Brain pericyte (primary cell): ENCODE measurements around the gene PSMD14.
A peak's percentile ranks its signal among the peaks of the same experiment; 100 is the strongest.
"Not testable (repeated sequence)": the region's sequence is repeated elsewhere in the genome, so short reads cannot be mapped to it uniquely, and the experiment has no call there.

ENCODE experiments used
- DNase-seq: peaks from one replicate; pipeline ENCODE4 v3.0.0-alpha.2; 2012; ENCODE audit warnings: low read depth, low spot score

The PSMD14 gene

DNA sequence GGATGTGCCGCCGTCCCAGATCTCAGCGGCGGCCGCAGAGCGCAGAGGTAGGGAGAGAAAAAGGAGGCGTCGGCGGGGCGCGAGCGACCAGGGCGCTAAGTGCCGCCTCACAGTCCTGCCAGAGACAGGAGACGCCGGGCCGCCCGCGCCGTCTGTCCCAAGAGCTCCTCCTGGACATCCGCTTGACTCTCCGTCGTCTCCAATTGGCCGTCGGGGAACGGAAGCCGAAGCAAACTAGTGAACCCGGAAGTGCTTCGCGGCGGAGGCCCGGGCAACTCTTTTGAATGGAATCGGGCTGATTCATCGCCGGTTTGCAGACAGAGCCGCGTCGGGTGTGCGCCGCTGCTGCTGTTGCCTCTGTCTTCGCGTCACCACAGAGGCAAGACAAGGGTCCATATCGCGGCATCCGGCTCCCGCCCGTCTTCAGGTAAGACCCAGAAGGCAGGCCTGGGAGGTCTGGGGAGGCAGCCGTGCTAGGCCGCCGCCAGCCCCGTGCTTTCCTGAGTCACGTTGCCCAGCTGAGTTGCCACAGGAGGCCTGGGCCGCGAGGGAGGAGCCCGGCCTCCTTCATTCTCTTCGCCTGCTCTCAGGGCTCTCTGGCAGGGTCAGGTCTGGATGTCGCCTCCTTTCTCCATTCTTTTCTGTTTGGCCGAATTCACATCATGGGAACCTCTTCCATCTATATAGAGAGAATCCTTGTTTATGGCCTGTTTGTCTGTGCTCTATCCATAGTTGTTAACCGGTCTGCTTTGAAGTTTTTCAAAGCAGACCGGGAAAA is at the start of gene PSMD14:
TSS of gene PSMD14 (plus strand) at position 248 of the 778 bp plus-strand sequence. CDS start 10,401 bp downstream, outside the sequence.
- peak; percentile 68 for DNase-seq

DNA sequence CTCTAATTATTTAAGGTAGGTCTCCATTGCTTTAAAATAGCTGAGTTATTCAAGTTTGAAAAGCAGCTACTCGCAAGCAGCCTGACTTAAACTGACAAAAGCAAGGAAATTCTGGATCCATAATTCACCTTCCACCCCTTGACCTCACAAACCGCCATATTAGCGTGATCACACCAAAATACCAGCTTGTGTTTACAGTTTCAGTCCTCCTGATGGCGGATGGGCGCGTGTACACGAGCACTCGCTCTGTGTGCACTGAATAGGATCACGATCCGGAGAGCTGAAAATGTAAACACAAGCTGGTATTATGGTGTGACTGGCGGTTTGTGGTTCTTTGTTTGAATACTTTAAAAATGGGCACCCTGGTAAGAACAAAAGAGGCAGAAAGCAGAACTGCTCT is 42.4 kb upstream of the PSMD14 start:
- no peak for DNase-seq

DNA sequence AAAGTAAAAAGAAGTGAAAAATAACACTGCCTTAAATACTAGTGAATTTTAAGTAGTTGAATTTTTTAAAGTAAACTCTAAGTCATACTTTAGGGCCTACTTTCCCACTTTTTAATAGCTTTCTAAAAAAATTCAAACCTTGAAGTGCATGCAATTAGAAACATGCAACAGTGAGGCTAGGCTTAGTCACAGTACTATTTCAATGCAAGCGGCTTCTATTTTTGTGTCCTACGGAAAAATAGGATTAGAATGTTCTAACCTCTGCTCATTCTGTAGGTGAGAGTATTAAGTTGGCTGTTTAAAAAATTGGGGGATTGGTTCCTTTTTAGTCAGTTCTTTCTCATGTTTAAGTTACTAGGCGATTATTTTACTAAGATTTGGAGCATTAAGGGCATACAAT is 39.1 kb upstream of the PSMD14 start:
- DNase-seq: no peak

DNA sequence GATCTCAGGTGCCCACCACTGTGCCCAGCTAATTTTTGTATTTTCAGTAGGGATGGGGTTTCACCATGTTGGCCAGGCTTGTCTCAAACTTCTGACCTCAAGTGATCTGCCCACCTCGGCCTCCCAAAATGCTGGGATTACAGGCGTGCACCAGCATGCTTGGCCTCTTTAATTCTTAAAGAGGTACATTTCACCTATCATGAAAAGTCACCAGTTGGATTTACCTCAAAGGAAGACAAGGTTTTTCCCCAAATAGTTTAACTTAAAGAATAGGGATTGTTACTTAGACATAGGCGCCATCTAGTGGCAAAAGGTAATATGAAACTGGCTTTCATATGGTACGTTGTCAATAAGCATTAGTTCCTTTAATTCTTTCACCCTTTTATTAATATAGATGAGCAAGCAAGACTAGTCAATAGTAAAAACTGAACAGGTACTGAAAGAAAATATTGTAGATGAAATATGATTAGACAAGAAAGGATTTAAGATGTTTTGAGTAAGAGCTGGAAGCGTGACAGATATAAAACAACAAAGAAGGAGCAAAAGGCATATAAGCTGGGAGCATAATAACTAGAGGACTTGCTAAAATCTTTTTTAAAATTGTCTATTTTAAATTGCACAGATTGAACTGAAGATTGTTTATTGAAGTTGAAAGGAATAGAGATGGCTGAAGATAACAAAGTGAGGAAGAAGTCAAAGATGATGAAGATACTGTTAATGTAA is 35.0 kb upstream of the PSMD14 start:
- DNase-seq: peak; percentile 27

DNA sequence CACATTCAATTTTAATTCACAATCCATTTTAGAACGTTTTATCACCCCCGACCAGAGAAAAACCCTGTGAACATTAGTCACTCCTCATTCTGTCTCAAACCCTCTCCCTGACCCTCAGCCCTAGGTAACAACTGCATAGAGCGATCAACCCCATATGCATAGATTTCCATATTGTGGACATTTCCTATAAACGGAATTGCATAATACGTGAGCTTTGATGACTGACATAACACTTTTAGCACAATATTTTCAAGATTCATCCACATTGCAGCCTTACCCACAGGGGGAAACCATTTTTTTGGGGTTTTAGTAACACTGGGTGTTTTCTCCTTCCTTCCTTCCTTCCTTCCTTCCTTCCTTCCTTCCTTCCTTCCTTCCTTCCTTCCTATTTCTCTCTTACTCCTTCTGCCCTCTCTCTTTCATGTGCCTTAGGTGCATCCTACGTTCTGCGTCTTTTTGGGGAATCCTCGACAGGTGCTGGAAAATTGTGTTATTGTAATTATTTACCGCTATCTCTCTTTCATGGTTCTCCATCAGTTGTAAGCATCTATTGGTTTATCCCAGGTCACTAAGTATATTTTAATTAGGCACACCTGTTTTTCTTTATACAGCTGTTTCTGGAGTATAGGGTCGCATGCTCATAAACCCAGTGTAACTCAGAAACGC is 29.5 kb upstream of the PSMD14 start:
- not testable (repeated sequence) for DNase-seq

DNA sequence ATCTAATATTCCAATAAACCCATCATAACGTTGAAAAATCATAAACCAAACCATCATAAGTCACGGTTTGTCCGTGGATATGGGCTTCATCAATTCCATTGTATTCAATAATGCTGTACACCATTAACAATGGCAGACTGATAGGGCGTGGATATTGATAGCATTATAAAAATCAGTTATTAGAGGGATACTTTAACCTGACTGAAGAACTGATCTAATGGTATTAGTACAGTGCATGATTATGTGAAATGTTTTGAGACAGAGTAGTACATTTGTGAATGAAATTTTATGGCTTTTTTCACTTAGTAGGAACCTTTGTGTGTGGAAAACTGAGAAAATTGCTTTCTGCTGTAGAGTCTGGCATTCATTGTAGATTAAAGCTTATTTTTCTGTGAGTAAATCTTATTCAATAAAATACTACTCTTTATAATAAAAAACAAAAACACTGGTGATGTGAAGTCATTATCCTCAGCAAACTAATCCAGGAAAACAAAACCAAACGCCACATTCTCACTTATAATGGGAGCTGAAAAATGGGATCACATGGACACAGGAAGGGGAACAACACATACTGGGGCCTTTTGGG is 28.9 kb upstream of the PSMD14 start:
- not testable (repeated sequence) for DNase-seq

DNA sequence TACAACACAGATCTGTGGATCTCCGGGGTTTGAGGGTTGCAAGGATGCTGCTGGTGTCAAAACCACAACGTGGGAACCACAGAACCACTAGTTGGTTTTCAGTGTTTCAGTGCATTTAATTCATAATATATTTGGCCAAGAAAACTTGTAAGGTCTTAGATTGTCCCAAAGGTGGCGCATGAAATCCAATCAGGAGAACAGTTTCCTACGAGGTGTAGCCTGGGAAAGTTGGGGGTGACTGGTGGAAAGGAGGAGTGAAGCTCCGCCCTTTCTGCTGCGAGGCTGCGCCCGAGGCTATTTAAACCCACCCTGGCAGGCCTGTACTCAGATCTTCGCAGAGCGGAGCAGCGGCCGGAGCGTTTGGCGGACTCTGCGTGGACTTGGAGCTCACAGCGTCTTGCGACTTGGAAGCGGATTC is 27.3 kb upstream of the PSMD14 start:
- DNase-seq: not testable (repeated sequence)

DNA sequence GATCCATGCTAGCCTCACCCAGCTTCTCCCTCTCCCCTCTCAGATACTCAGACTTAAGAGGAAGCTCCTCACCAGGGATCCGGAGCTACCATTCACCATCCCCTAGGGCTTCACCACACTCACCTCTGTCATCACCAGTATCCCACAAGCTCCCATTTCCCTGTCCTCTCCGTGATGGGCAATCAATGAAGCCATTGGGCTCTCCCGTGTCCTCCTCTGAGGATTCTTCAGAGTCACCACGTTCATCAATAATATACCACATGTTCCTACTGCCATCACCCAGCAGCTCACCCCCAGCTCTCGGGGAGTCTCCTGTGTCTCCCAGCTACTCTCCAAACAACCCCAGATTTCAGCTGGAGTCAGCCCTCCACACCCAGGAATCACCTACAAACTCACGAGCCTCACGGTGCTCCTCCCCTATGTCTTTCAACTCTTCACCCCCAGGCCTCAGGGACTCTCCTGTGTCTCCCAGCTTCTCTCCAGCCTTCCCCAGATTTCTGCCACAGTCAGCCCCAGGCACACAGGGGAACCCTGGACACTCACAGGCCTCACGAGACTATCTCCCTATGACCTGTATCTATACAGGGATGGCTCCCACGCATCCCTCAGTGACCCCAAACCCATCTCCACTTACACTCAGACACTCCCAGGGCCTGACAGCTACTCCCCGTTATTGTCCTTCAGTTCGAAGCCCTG is 26.5 kb upstream of the PSMD14 start:
- DNase-seq: not testable (repeated sequence)

- not testable (repeated sequence) for DNase-seq
These were observed 25.9 kb upstream of the PSMD14 start for GRCh38 chr2:161282311-161282644.

- DNase-seq: no peak
These were observed 24.3 kb upstream of the PSMD14 start for GRCh38 chr2:161283926-161284325.

- no peak for DNase-seq
These were observed 4.6 kb upstream of the PSMD14 start for GRCh38 chr2:161303535-161304050.

DNA sequence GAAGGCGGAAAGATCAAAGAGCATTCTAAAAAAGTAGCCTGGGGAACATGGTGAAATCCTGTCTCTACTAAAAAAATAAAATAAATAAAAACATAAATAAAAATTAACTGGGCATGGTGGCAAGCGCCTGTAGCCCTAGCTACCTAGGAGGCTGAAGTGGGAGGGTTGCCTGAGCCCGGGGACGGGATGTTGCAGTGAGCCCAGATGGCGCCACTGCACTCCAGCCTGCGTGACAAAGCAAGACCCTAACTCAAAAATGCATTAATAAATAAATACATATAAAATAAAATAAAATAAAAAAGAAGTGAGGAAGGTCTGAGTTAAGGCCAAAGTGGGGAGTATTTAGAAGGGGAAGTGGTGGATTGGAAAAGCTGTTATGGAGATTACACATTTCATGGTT is 1.3 kb upstream of the PSMD14 start:
- no peak for DNase-seq

- no peak for DNase-seq
These were observed 549 bp upstream of the PSMD14 start for GRCh38 chr2:161307676-161308075.

GRCh38 chr2:161312996-161313395 is 4.8 kb downstream of the PSMD14 start:
- DNase-seq: no peak

GRCh38 chr2:161315380-161315779 is 7.2 kb downstream of the PSMD14 start:
- no peak for DNase-seq

DNA sequence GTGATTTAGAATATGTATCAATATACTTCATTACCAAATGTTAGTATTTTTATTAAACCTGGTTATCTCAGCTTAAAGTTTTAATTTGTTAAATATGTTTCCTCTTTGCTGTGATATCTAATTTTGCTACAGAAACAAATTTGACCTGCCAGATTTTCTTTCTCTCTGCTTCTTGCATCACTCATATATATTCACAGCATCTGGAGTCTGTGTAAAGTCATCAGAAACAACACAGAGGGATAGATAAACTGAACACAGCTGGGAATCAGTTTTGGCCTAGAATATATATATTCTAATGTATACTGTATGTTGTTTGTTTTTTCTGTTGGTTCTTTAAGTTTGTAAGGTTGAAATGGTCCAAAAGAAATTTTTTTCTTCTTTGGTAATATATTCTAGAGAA is 8.5 kb downstream of the PSMD14 start:
- no peak for DNase-seq

GRCh38 chr2:161321944-161322648 is 13.9 kb downstream of the PSMD14 start:
- no peak for DNase-seq

DNA sequence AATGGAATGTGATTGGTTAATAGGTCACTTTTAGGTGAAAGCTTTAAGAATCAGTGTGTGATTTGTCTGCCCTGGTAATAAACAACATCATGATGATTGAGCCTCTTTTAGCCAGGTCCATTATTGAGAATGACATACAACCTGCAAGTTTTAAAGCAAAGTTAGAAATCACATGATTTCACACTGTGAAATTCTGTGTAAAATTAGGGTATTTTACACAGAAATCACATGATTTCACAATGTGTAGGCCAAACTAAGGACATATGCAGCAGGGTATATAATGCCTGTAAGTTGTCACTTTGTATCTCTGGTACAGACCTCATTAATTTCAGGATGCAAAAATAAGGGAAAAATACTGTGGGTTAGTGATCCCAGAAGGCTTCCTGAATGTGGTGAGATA is 16.7 kb downstream of the PSMD14 start:
- DNase-seq: no peak

- DNase-seq: no peak
These were observed 19.4 kb downstream of the PSMD14 start for GRCh38 chr2:161327582-161327981.

DNA sequence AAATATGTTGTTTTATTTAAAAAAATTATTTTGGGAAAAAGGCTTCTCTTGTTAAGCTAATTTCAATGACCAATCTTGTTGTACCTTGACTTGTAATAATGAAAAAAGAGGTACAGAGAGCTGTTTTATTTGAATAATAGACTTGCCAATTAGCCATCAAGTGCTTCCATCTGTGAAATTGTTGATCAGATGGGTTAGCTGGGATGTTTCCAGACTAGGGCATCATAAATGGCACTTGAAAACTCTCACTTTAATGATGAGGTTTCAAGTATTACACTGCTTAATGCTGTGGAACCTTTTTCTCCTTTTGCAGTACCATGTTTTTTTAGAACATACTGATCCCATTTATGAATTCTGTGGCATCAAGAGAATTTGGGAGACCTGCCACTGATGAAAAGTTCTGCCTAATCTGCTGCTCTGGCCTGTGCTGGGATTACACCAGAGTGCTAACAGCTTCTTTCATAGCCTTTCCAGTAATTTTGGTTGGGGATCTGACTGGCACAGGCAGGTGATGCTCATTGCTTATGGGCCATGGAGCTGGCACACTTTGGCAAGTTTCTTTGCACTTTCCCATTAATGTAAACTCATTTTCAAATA is 24.2 kb downstream of the PSMD14 start:
- no peak for DNase-seq
